CD1c-positive myeloid dendritic cell (primary cell): Measurements from ENCODE around the gene PRPH.
A peak's percentile ranks its signal among the peaks of the same experiment; 100 is the strongest.
"Not testable (repeated sequence)": the region's sequence is repeated elsewhere in the genome, so short reads cannot be mapped to it uniquely, and the experiment has no call there.

Experiments
- DNase-seq: peaks from one replicate; pipeline ENCODE4 v3.0.0-alpha.2; 2016; ENCODE audit errors: extremely low spot score

Gene PRPH

DNA sequence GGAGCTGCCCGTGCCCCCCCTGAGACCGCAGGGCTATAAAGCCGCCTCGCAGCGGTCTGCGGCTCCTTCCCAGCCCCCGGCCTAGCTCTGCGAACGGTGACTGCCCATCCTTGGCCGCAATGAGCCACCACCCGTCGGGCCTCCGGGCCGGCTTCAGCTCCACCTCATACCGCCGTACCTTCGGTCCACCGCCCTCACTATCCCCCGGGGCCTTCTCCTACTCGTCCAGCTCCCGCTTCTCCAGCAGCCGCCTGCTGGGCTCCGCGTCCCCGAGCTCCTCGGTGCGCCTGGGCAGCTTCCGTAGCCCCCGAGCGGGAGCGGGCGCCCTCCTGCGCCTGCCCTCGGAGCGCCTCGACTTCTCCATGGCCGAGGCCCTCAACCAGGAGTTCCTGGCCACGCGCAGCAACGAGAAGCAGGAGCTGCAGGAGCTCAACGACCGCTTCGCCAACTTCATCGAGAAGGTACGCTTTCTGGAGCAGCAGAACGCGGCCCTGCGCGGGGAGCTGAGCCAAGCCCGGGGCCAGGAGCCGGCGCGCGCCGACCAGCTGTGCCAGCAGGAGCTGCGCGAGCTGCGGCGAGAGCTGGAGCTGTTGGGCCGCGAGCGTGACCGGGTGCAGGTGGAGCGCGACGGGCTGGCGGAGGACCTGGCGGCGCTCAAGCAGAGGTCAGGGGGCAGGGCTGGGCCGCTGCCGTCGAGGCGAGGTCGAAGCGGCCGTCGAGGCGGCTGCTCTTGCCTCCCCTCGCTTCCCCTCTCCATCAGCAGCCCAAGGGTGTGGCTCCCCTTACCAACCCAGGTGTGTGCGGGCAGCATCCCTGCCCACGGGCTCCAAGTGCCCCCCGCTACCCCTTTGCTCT is at the start of gene PRPH:
PRPH (plus strand) TSS at position 66 of the 855 bp plus-strand sequence; CDS start at position 120, 54 bp downstream.
- DNase-seq = peak; percentile 20

DNA sequence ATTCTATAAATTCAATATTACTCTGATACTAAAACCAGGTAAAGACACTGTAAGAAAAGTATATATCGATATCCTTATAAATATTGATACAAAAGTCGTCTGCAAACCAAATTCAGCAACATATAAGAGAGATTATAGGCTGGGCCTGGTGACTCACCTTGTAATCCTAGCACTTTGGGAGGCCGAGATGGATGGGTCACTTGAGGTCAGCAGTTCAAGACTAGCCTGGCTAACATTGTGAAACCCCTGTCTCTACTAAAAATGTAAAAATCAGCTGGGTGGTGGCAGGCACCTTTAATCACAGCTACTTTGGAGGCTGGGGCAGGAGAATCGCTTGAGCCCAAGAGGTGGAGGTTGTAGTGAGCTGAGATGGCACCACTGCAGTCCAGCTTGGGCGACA is 43.6 kb upstream of the PRPH start:
- no peak for DNase-seq

- no peak for DNase-seq
Measured at GRCh38 chr12:49253033-49253623, 41.8 kb upstream of the PRPH start.

DNA sequence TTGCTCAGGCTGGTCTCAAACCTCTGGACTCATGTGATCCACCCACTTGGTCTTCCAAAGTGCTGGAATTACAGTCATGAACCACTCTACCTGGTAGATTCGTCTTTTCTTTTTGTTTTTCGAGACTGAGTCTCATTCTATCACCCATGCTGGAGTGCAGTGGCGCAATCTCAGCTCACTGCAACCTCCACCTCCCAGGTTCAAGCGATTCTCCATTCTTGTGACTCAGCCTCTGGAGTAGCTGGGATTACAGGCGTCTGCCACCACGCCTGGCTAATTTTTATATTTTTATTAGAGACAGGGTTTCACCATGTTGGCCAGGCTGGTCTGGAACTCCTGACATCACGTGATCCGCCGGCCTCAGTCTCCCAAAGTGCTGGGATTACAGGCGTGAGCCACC is 39.5 kb upstream of the PRPH start:
- not testable (repeated sequence) for DNase-seq

GRCh38 chr12:49255857-49256637 is 38.9 kb upstream of the PRPH start:
- DNase-seq = peak; percentile 21

- not testable (repeated sequence) for DNase-seq
Measured at GRCh38 chr12:49257508-49258184, 37.3 kb upstream of the PRPH start.

DNA sequence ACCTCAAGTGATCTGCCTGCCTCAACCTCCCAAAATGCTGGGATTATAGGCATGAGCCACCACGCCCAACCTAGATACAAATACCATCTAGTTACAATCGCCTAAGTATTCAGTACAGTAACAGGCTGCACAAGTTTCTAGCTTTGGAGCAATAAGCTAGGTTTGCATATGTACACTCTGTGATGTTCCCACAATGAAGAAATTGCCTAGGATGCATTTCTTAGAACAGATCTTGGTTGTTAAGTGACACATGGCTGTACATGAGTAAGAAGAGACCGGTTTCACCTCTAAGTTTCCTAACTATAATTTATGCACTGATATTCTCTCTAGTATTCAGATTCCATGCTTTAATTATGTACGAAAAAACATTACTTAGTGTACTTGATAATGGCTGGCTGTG is 35.5 kb upstream of the PRPH start:
- no peak for DNase-seq

DNA sequence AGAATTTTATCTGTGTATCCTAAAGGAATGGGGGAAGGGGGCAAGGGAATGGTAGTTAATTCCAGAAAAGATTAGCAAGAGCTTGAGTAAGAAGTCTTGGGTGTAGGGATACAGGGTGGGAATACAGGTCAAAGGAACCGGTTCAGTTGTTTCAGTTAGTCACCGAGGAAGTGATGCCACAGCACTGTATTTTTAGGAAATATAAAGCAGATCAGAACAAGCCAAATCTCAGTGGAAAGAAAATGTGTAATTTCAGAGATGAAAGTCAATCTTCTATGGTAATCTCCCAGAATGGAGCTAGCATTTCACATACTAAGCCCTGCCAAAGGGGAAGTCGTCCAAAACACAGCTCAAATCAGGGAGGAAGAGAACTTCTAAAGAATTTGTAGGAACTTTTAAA is 34.8 kb upstream of the PRPH start:
- peak; percentile 56 for DNase-seq

DNA sequence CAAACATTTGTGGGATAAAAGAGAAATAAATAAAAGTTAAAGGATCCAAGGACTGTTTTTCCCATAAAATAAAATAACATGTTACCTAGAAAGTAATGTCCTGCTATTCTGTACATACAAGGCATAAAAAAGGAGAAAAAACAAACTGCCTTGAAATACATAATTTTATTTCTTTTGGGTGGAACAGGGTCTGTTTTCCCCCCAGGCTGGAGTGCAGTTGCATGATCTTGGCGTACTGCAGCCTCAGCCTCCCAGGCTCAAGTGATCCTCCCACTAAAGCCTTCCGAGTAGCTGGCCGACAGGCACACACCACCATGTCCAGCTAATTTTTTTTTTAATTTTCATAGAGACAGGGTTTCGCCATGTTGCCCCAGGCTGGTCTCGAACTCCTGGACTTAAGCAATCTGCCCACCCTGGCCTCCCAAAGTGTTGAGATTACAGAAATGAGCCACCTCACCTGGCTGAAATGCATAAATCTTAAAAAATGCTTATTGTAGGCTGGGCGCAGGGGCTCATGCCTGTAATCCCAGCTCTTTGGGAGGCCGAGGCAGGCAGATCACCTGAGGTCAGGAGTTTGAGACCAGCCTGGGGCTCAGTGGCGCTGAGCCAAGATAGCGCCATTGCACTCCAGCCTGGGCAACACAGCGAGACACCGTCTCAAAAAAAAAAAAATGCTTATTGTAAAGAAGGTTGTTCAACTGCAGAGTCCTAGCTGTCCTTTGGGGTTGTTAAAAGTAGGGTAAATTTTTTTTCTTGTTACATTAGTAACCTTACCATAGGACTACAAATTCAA is 34.2 kb upstream of the PRPH start:
- no peak for DNase-seq

DNA sequence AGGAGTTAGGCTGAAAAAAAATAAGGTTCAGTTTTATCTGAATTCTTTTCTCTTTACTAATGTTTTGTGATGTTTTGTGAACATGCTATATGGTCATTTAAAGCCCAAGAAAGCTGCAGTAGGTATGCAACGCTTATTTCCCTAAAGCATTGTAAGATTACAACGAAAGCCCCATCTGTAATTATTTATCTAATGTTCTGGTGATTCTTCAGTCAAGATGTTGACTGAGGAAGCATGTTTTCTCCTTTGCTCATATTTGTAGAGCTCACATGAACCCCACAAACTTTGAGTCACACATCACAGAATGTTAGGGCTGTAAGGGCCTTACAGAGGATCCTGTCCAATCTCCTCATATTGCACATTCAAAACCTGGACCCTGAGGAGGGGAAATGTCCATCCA is 33.2 kb upstream of the PRPH start:
- no peak for DNase-seq

DNA sequence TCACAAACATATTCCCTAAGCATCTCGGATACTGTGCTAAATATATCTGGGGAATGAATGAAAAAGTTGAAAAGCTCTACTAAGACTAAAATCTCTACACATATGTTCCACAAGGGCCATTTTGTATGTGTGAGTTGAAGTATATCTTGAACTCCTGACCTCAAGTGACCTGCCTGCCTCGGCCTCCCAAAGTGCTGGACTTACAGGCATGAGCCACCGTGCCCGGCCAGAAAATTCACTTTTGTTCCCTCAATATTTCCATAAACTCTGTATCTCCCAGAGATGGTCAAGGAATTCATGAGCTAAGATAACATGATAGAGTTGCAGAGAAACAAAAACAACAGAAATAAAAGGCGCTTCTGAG is 31.6 kb upstream of the PRPH start:
- DNase-seq = no peak

- peak; percentile 63 for DNase-seq
Measured at GRCh38 chr12:49264466-49264872, 30.5 kb upstream of the PRPH start.

DNA sequence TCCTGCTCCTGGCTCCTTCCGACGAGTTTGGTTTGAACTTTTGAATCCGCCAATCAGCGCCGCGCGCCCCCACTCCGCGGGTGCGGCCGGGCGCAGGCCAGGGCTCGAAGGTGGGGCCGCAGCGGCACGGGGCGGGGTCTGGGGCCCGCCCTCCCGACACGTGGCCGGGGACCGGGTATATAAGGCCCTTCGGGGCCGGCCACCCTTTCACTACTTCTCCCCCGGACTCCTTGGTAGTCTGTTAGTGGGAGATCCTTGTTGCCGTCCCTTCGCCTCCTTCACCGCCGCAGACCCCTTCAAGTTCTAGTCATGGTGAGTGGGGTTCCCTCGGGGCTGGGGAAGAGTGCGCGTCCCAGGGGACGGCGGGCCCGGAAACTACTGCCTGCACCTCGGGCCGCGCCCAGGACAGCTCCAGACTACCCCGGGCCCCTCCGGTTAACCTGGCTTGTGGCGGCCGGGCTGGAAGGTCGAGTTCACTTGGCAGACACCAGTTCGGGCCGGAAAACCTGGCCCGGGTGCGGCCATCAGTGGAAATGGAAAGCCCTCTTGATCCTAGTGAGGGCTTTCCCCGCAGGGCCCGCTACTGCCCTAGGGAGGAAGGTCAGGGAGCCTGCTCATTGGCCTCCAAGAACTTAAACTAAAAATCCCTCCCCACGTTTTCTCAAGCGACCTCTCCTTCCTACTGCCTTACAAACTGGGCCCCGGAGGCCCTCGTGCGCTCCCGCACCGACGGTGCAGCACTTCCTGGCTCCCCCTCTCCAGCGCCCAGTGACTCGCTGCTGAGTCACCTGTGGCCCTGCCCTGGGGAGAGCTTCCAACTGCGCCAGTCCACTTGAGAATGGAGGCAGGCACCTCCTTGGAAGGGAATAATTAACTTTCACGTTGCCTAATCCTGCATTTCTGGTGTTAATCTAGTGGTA is 29.8 kb upstream of the PRPH start, which contains the start of gene TUBA1C:
TUBA1C (plus strand) TSS at position 210 of the 920 bp plus-strand sequence; CDS start at position 310, 100 bp downstream.
- peak; percentile 97 for DNase-seq

DNA sequence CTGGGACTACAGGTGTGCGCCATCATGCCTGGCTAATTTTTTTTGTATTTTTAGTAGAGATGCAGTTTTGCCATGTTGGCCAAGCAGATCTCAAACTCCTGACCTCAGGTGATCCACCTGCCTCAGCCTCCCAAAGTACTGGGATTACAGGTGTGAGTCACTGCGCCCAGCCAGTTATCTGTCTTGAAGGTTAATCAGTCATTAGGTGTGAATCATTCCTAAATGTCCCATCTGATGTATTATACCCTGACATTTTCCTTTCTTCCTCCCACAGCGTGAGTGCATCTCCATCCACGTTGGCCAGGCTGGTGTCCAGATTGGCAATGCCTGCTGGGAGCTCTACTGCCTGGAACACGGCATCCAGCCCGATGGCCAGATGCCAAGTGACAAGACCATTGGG is 25.8 kb upstream of the PRPH start:
- not testable (repeated sequence) for DNase-seq

GRCh38 chr12:49272790-49273725 is 21.9 kb upstream of the PRPH start:
- no peak for DNase-seq

DNA sequence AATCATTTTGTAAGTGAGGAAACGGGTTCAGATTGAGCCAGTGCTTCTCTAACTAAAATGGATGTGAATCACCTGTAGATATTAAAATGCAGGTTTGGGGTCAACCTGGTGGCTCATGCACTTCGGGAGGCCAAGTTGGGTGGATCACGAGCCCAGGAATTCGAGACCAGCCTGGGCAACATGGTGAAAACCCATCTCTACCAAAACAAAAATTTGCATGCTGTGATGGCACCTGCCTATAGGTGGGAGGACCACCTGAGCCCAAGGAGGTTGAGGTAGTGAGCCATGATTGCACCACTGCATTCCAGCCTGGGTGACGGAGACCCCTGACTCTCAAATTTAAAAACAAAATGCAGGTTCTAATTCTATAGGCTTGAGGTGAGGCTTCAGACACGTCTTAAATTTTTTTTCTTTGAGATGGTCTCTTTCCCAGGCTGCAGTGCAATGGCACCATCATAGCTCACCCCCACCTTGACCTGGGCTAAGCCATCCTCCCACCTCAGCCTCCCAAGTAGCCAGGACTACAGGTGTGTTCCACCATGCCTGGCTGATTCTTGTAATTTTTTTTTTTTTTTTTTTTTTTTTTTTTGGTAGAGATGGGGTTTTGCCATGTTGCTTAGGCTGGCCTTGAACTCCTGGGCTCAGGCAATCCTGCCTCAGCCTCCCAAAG is 21.1 kb upstream of the PRPH start:
- no peak for DNase-seq

DNA sequence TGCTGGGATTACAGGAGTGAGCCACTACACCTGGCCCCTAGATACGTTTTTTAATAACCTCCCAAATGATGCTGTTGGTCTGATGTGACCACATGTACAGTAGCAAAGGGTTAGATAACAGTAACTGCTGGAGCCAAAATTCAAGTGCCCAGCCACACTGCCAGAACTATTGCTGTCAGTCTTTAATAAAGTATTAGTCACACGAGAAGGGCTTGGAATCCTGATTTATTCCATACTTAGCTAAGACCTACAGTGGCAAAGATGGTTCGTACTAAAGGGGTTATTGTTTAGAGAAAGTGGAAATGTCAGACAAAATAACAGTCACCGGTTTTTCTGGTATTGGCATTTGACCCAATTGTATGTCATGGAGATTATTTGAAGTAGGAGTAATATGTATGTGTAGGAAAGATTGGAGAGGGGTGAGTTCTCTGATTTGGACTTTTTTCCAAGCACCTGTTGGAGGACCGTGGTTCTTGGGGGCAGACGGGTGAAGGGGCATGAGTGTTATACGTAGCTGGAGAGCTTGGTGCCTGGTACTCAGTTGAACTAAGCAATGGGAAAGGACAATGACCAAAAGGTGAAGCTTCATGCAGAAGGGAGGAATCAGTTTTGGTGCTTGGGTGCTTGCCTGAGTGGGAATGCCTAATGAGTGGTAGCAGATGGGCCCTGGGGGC is 20.4 kb upstream of the PRPH start:
- DNase-seq = no peak
